Liver (tissue), 9 donors: ENCODE measurements around the gene IL10. TPM values are rescaled to one million over a fixed set of nuclear protein-coding genes. Genes with fewer than 3 reads are reported as not detected.

Experiments used
- DNase-seq: peaks from one replicate; pipeline ENCODE4 v3.0.0-alpha.2; 2017; ENCODE audit warnings: low spot score
- H3K27ac ChIP-seq, 2 donors: one replicate each; pipeline ENCODE4 v1.7.0; 2013; ENCODE audit warnings: inconsistent platforms in 2 of 2, low read length in 2 of 2, control low read depth in 1 of 2, low read depth in 1 of 2, mild to moderate bottlenecking in 1 of 2
- H3K27me3 ChIP-seq, 4 donors: one replicate each; pipeline versions ENCODE4 v1.6.1 to v1.7.0; 2013; ENCODE audit warnings: low read length in 3 of 4, inconsistent platforms in 1 of 4, mild to moderate bottlenecking in 1 of 4, moderate library complexity in 1 of 4; ENCODE audit not compliant: control insufficient read depth in 4 of 4, insufficient read depth in 4 of 4
- H3K36me3 ChIP-seq, 4 donors: one replicate each; pipeline versions ENCODE4 v1.6.1 to v1.7.0; 2013; ENCODE audit warnings: low read length in 3 of 4, mild to moderate bottlenecking in 3 of 4, low read depth in 1 of 4, moderate library complexity in 1 of 4; ENCODE audit not compliant: control insufficient read depth in 4 of 4, insufficient read depth in 3 of 4
- H3K4me1 ChIP-seq, 4 donors: one replicate each; pipeline versions ENCODE4 v1.6.1 to v1.7.0; 2013; ENCODE audit warnings: low read length in 3 of 4, mild to moderate bottlenecking in 3 of 4, moderate library complexity in 1 of 4; ENCODE audit not compliant: control insufficient read depth in 4 of 4, insufficient read depth in 4 of 4
- H3K4me3 ChIP-seq, 3 donors: one replicate each; pipeline versions ENCODE4 v1.6.1 to v1.7.0; 2013; ENCODE audit warnings: low read length in 3 of 3, control low read depth in 1 of 3, low read depth in 1 of 3, mild to moderate bottlenecking in 1 of 3
- H3K9ac ChIP-seq, 2 donors: one replicate each; pipeline ENCODE4 v1.7.0; 2013; ENCODE audit warnings: low read length in 2 of 2, mild to moderate bottlenecking in 2 of 2, moderate library complexity in 2 of 2, control low read depth in 1 of 2, low read depth in 1 of 2
- H3K9me3 ChIP-seq, 4 donors: one replicate each; pipeline versions ENCODE4 v1.6.1 to v1.7.0; 2013; ENCODE audit warnings: low read length in 3 of 4; ENCODE audit not compliant: control insufficient read depth in 4 of 4
- EGR1 ChIP-seq, 2 donors: IDR thresholded peaks; 2 replicates each; pipeline ENCODE4 v1.6.1; 2016 to 2018; ENCODE audit warnings: antibody characterized with exemption in 2 of 2, low read depth in 2 of 2
- FOXA1 ChIP-seq: IDR thresholded peaks from 2 replicates; pipeline ENCODE4 v1.6.1; 2016; ENCODE audit warnings: antibody characterized with exemption
- FOXA2 ChIP-seq: IDR thresholded peaks from 2 replicates; pipeline ENCODE4 v1.6.1; 2016; ENCODE audit warnings: antibody characterized with exemption
- GABPA ChIP-seq, 2 donors: IDR thresholded peaks in 1 of 2; conservative IDR thresholded peaks in 1 of 2; 2 replicates each; pipeline ENCODE4 v1.6.1; 2016; ENCODE audit warnings: antibody characterized with exemption in 2 of 2, mild to moderate bottlenecking in 1 of 2, moderate library complexity in 1 of 2
- HNF4A ChIP-seq, 2 donors: conservative IDR thresholded peaks; 2 replicates each; pipeline ENCODE4 v1.6.1; 2016; ENCODE audit warnings: antibody characterized with exemption in 2 of 2, mild to moderate bottlenecking in 2 of 2
- HNF4G ChIP-seq: IDR thresholded peaks from 2 replicates; pipeline ENCODE4 v1.6.1; 2016; ENCODE audit warnings: antibody characterized with exemption
- JUND ChIP-seq, 2 donors: IDR thresholded peaks; 2 replicates each; pipeline ENCODE4 v1.6.1; 2016; ENCODE audit warnings: antibody characterized with exemption in 2 of 2
- NR2F2 ChIP-seq: IDR thresholded peaks from 2 replicates; pipeline ENCODE4 v1.6.1; 2016; ENCODE audit warnings: antibody characterized with exemption
- RAD21 ChIP-seq, 2 donors: IDR thresholded peaks; 2 replicates each; pipeline ENCODE4 v1.6.1; 2016; ENCODE audit warnings: antibody characterized with exemption in 2 of 2, mild to moderate bottlenecking in 2 of 2
- RXRA ChIP-seq, 2 donors: IDR thresholded peaks; 2 replicates each; pipeline ENCODE4 v1.6.1; 2017 to 2018; ENCODE audit warnings: antibody characterized with exemption in 2 of 2, mild to moderate bottlenecking in 1 of 2
- SP1 ChIP-seq: IDR thresholded peaks from 2 replicates; pipeline ENCODE4 v1.6.1; 2018; ENCODE audit warnings: antibody characterized with exemption, mild to moderate bottlenecking
- TAF1 ChIP-seq: conservative IDR thresholded peaks from 2 replicates; pipeline ENCODE4 v1.6.1; 2016; ENCODE audit warnings: antibody characterized with exemption, mild to moderate bottlenecking
- YY1 ChIP-seq: IDR thresholded peaks from 2 replicates; pipeline ENCODE4 v1.6.1; 2016; ENCODE audit warnings: antibody characterized with exemption, mild to moderate bottlenecking
- WGBS: extraction: QIAGEN DNeasy Blood & Tissue Kit; methylation state at CpG from one replicate; pipeline ENCODE4 v1.1.7; 2013; 5-methylcytosine and 5-hydroxymethylcytosine counted together
- polyA plus RNA-seq, 2 donors: library from polyadenylated mRNA; stranded (reverse) in 1 of 2; unstranded in 1 of 2; fragments of 200-250 nt in 1 of 2; fragments of >200 nt in 1 of 2; fragmentation: Nextera tagmentation in 1 of 2; extraction: Ambion mirVana in 1 of 2; gene quantifications; one replicate each; pipeline versions ENCODE4 v1.2.1 to v1.2.3, GENCODE V29; 2013 to 2015
- total RNA-seq, 2 donors: library from RNA; depleted of rRNA; stranded (reverse); fragments of >200 nt; gene quantifications; one replicate each; pipeline ENCODE4 v1.2.3, GENCODE V29; 2014
- TF ChIP-seq, protein P1 (sequence below): IDR thresholded peaks from 2 replicates; pipeline ENCODE4 v1.6.1; 2016; ENCODE audit warnings: antibody characterized with exemption
- TF ChIP-seq, protein P2 (sequence below): fragments of 150-350 bp; IDR thresholded peaks from 2 replicates; pipeline ENCODE4 v1.5.1; 2017; ENCODE audit warnings: improper control_type of control experiment, low read depth, low read length; ENCODE audit not compliant: missing input control
- TF ChIP-seq, protein P3 (sequence below): IDR thresholded peaks from 2 replicates; pipeline ENCODE4 v1.6.1; 2016; ENCODE audit warnings: antibody characterized with exemption
- TF ChIP-seq, protein P4 (sequence below): IDR thresholded peaks from 2 replicates; pipeline ENCODE4 v1.6.1; 2016; ENCODE audit warnings: antibody characterized with exemption
- TF ChIP-seq, protein P5 (sequence below): IDR thresholded peaks from 2 replicates; pipeline ENCODE4 v1.6.1; 2016; ENCODE audit warnings: antibody characterized with exemption, mild to moderate bottlenecking
- donor health status: healthy.
- donor health status: healthy.
- donor health status: healthy.
- donor health status: healthy.
- donor health status: healthy.

Gene IL10
- total and polyA plus RNA-seq, 4 donors, result 0.23 to 1.4 (median 0.59) TPM

DNA sequence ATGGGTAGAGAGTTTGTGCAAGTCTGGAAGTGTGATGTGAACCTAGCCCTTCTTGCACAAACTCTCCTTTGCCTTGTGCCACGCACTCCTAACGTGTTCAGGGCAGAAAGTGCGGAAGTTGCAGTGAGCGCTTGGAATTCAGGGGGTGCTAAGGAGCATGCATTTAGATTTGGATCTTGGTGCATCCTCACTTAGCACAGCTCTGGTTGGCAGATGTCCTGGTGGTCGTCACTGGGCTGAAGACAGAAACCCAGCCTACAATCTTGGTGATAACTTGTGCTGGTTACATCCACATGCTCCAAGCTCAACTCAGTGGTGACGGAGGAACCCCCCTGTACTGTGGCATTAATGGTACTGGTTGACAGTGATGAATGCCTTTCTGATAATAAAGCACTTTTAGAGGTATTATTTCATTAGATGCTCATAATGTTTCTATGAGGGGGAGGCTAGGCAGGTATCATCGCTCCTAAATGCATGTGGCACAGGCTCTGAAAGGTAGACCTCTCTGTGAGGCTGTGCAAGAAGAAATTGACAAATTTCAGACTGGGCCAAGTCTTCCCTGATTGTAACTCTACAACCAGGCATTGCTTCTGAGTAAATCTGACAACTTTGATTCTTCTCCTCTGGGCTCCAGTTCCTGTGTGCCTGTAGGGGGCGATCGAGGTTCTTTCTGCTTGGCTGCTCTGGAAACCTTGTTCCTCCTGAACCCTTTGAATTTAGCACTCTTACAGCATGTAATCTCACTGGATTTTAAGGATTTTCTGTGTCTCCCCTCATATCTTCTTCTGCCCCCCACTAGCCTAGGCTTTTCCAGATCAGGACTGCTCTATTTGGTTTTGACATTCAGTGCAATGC lies 47.0 kb downstream of the IL10 start:
- WGBS, result 73% methylated on average over 9 of the region's 9 CpGs
- TF ChIP-seq, protein P1, sequence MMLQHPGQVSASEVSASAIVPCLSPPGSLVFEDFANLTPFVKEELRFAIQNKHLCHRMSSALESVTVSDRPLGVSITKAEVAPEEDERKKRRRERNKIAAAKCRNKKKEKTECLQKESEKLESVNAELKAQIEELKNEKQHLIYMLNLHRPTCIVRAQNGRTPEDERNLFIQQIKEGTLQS, result no peak
- TF ChIP-seq FOXA2, result no peak
- TF ChIP-seq, protein P2, sequence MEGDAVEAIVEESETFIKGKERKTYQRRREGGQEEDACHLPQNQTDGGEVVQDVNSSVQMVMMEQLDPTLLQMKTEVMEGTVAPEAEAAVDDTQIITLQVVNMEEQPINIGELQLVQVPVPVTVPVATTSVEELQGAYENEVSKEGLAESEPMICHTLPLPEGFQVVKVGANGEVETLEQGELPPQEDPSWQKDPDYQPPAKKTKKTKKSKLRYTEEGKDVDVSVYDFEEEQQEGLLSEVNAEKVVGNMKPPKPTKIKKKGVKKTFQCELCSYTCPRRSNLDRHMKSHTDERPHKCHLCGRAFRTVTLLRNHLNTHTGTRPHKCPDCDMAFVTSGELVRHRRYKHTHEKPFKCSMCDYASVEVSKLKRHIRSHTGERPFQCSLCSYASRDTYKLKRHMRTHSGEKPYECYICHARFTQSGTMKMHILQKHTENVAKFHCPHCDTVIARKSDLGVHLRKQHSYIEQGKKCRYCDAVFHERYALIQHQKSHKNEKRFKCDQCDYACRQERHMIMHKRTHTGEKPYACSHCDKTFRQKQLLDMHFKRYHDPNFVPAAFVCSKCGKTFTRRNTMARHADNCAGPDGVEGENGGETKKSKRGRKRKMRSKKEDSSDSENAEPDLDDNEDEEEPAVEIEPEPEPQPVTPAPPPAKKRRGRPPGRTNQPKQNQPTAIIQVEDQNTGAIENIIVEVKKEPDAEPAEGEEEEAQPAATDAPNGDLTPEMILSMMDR, result peak; percentile 51
- TF ChIP-seq RXRA (IDR thresholded peaks at IDR 0.05), result no peak
- no peak for TF ChIP-seq FOXA1
- TF ChIP-seq EGR1 (IDR thresholded peaks at IDR 0.05; ENCODE audit: low read depth in 2 of 2), result no peak
- TF ChIP-seq JUND (IDR thresholded peaks at IDR 0.05), result no peak
- no peak for TF ChIP-seq TAF1
- TF ChIP-seq, protein P3, sequence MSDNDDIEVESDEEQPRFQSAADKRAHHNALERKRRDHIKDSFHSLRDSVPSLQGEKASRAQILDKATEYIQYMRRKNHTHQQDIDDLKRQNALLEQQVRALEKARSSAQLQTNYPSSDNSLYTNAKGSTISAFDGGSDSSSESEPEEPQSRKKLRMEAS, result no peak
- TF ChIP-seq RAD21 (IDR thresholded peaks at IDR 0.05), result peak; percentile 40 to 72
- no peak for TF ChIP-seq HNF4A (conservative IDR thresholded peaks at IDR 0.05)
- Histone ChIP-seq H3K4me3 (no peak overlapping the region), H3K36me3 (peaks cover 1 to 14% (median 9%) of the 10 kb centered on the region in 4 donors), H3K9ac (no peak overlapping the region), H3K27ac (peak overlapping the region in 1 of 2 donors; percentile 6), H3K4me1 (peaks cover 17 to 52% (median 38%) of the 10 kb centered on the region in 4 donors), H3K27me3 (no peaks in the 10 kb centered on the region), H3K9me3 (no peaks in the 10 kb centered on the region)
- DNase-seq, result peak; percentile 59

DNA sequence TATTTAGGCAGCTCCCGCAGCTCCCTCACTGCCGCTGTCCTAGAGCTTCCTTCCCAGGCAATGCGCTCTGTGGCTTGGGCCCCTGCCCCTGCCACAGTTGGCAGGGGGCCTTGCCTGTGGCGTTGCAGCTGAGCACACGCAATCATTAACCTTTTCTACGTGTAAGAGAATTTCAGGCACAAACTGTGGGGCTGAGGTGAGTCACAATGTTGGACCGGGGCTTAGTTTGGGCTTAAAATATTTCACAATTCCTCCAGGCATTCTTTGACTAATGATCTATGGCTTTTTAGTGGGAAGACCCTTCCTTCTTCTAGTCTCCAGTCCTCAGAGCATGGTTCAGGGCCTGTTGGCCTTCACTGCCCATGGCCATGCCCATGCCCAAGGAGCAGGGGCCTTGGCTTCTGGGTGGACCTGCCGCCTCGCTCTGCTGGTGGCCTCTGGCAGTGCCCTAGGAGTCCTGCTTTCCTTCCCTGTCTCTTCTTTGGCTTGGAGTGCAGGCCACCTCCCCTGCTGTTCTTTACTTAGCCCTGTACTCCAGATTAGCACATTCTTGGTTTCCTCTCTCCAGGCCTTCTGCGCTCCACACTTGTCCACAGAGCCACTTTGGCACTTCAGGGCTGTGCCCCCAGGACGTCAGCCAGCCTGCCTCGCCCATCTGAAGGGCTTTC lies 48.4 kb downstream of the IL10 start:
- Histone ChIP-seq H3K36me3 (peaks cover 0 to 2% (median under 1%) of the 10 kb centered on the region in 4 donors), H3K4me1 (peaks cover 17 to 52% (median 38%) of the 10 kb centered on the region in 4 donors), H3K9me3 (no peaks in the 10 kb centered on the region), H3K9ac (no peak overlapping the region), H3K27ac (peak overlapping the region; percentile 87 to 96), H3K27me3 (no peaks in the 10 kb centered on the region), H3K4me3 (no peak overlapping the region)
- 49% methylated on average over 12 of the region's 12 CpGs for WGBS
- DNase-seq, result no peak
- TF ChIP-seq HNF4A (conservative IDR thresholded peaks at IDR 0.05), result peak; percentile 69 to 80
- peak; percentile 83 for TF ChIP-seq SP1
- peak; percentile 76 for TF ChIP-seq YY1
- no peak for TF ChIP-seq FOXA2
- no peak for TF ChIP-seq HNF4G
- no peak for TF ChIP-seq NR2F2
- TF ChIP-seq JUND (IDR thresholded peaks at IDR 0.05), result peak; percentile 95 to 97
- TF ChIP-seq, protein P3, result peak; percentile 77
- no peak for TF ChIP-seq TAF1
- no peak for TF ChIP-seq FOXA1
- TF ChIP-seq RAD21 (IDR thresholded peaks at IDR 0.05), result peak; percentile 41 to 55
- TF ChIP-seq, protein P2, result no peak
- TF ChIP-seq, protein P1, result peak; percentile 92
- TF ChIP-seq EGR1 (IDR thresholded peaks at IDR 0.05; ENCODE audit: low read depth in 2 of 2), result peak in 1 of 2 donors; percentile 49
- TF ChIP-seq, protein P4, sequence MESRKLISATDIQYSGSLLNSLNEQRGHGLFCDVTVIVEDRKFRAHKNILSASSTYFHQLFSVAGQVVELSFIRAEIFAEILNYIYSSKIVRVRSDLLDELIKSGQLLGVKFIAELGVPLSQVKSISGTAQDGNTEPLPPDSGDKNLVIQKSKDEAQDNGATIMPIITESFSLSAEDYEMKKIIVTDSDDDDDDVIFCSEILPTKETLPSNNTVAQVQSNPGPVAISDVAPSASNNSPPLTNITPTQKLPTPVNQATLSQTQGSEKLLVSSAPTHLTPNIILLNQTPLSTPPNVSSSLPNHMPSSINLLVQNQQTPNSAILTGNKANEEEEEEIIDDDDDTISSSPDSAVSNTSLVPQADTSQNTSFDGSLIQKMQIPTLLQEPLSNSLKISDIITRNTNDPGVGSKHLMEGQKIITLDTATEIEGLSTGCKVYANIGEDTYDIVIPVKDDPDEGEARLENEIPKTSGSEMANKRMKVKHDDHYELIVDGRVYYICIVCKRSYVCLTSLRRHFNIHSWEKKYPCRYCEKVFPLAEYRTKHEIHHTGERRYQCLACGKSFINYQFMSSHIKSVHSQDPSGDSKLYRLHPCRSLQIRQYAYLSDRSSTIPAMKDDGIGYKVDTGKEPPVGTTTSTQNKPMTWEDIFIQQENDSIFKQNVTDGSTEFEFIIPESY, result peak; percentile 62
- TF ChIP-seq, protein P5, sequence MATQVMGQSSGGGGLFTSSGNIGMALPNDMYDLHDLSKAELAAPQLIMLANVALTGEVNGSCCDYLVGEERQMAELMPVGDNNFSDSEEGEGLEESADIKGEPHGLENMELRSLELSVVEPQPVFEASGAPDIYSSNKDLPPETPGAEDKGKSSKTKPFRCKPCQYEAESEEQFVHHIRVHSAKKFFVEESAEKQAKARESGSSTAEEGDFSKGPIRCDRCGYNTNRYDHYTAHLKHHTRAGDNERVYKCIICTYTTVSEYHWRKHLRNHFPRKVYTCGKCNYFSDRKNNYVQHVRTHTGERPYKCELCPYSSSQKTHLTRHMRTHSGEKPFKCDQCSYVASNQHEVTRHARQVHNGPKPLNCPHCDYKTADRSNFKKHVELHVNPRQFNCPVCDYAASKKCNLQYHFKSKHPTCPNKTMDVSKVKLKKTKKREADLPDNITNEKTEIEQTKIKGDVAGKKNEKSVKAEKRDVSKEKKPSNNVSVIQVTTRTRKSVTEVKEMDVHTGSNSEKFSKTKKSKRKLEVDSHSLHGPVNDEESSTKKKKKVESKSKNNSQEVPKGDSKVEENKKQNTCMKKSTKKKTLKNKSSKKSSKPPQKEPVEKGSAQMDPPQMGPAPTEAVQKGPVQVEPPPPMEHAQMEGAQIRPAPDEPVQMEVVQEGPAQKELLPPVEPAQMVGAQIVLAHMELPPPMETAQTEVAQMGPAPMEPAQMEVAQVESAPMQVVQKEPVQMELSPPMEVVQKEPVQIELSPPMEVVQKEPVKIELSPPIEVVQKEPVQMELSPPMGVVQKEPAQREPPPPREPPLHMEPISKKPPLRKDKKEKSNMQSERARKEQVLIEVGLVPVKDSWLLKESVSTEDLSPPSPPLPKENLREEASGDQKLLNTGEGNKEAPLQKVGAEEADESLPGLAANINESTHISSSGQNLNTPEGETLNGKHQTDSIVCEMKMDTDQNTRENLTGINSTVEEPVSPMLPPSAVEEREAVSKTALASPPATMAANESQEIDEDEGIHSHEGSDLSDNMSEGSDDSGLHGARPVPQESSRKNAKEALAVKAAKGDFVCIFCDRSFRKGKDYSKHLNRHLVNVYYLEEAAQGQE, result peak; percentile 68
- TF ChIP-seq GABPA (IDR thresholded peaks at IDR 0.05 in 1 of 2, conservative IDR thresholded peaks at IDR 0.05 in 1 of 2), result peak in 1 of 2 donors; percentile 30
